ENCODE results near the gene SLC23A2. TPM values are rescaled to one million over a fixed set of nuclear protein-coding genes. Genes with fewer than 3 reads are reported as not detected.
"Not testable (repeated sequence)": the region's sequence is repeated elsewhere in the genome, so short reads cannot be mapped to it uniquely, and the experiment has no call there.

Gene SLC23A2
- polyA plus RNA-seq, 3 donors: 18.2 to 26.1 (median 22.6) TPM

- peak; percentile 70 for DNase-seq
Observed at GRCh38 chr20:4937407-4938319, 63.6 kb downstream of the SLC23A2 start.

GRCh38 chr20:4936851-4937406 is 64.4 kb downstream of the SLC23A2 start:
- no peak for DNase-seq

- DNase-seq: no peak
Observed at GRCh38 chr20:4936392-4936850, 64.9 kb downstream of the SLC23A2 start.

- no peak for DNase-seq
Observed at GRCh38 chr20:4932061-4932460, 69.2 kb downstream of the SLC23A2 start.

- no peak for DNase-seq
Observed at GRCh38 chr20:4929686-4930397, 71.5 kb downstream of the SLC23A2 start.

- DNase-seq: no peak
Observed at GRCh38 chr20:4926531-4927156, 74.7 kb downstream of the SLC23A2 start.

- no peak for DNase-seq
Observed at GRCh38 chr20:4925842-4926530, 75.3 kb downstream of the SLC23A2 start.

- DNase-seq: no peak
Observed at GRCh38 chr20:4924446-4924845, 76.9 kb downstream of the SLC23A2 start.

GRCh38 chr20:4924032-4924431 is 77.3 kb downstream of the SLC23A2 start:
- DNase-seq: no peak

- DNase-seq: no peak
Observed at GRCh38 chr20:4922186-4922585, 79.1 kb downstream of the SLC23A2 start.

- not testable (repeated sequence) for DNase-seq
Observed at GRCh38 chr20:4921271-4921670, 80.0 kb downstream of the SLC23A2 start.

GRCh38 chr20:4920655-4921054 is 80.7 kb downstream of the SLC23A2 start:
- DNase-seq: no peak

GRCh38 chr20:4920131-4920530 is 81.2 kb downstream of the SLC23A2 start:
- DNase-seq: no peak

GRCh38 chr20:4919047-4919704 is 82.1 kb downstream of the SLC23A2 start:
- DNase-seq: no peak

GRCh38 chr20:4918473-4918872 is 82.8 kb downstream of the SLC23A2 start:
- no peak for DNase-seq

- DNase-seq: no peak
Observed at GRCh38 chr20:4916971-4917881, 84.1 kb downstream of the SLC23A2 start.

- DNase-seq: no peak
Observed at GRCh38 chr20:4913147-4913546, 88.2 kb downstream of the SLC23A2 start.

GRCh38 chr20:4912380-4913142 is 88.7 kb downstream of the SLC23A2 start:
- no peak for DNase-seq

GRCh38 chr20:4910951-4911350 is 90.4 kb downstream of the SLC23A2 start:
- no peak for DNase-seq
